Testis (tissue), 3 donors: ENCODE data around the gene ANK2. TPM values are rescaled to one million over a fixed set of nuclear protein-coding genes. Genes with fewer than 3 reads are reported as not detected.

Experiments
- DNase-seq: peaks from one replicate; pipeline ENCODE4 v3.0.0-alpha.2; 2019
- H3K27ac ChIP-seq, 2 donors: fragments of 200-600 bp; sonication (generic); one replicate each; pipeline ENCODE4 v1.5.1; 2019
- H3K27me3 ChIP-seq: fragments of 200-600 bp; sonication (generic); one replicate; pipeline ENCODE4 v1.5.1; 2019
- H3K36me3 ChIP-seq: fragments of 200-600 bp; sonication (generic); one replicate; pipeline ENCODE4 v1.5.1; 2017; ENCODE audit warnings: low read depth; ENCODE audit errors: missing control alignments
- H3K4me1 ChIP-seq: fragments of 200-600 bp; sonication (generic); one replicate; pipeline ENCODE4 v1.5.1; 2019
- H3K4me3 ChIP-seq, 2 donors: fragments of 200-600 bp; sonication (generic); one replicate each; pipeline ENCODE4 v1.5.1; 2017 to 2019
- H3K9me3 ChIP-seq: fragments of 200-600 bp; sonication (generic); one replicate; pipeline ENCODE4 v1.5.1; 2017
- CTCF ChIP-seq, 3 experiments: fragments of 450-650 bp in 2 of 3; fragments of 200-600 bp in 1 of 3; sonication (generic) in 1 of 3; IDR thresholded peaks; one replicate each; pipeline ENCODE4 v1.5.1; 2016 to 2019; ENCODE audit warnings: antibody characterized with exemption in 3 of 3, mild to moderate bottlenecking in 2 of 3, moderate library complexity in 1 of 3
- POLR2A ChIP-seq: fragments of 450-650 bp; IDR thresholded peaks from one replicate; pipeline ENCODE4 v1.6.1; 2017; ENCODE audit warnings: antibody characterized with exemption, mild to moderate bottlenecking, moderate library complexity
- WGBS, 2 donors: methylation state at CpG; one replicate each; pipeline ENCODE4 v1.1.5; 2018; 5-methylcytosine and 5-hydroxymethylcytosine counted together
- intact Hi-C: fragments of 100-400 bp; cut with DNase I; formaldehyde crosslinking; loops from one replicate; pipeline ENCODE4 v1.15.1; 2023; ENCODE audit warnings: low total_unique reads
- polyA plus RNA-seq: library from polyadenylated mRNA; stranded (reverse); fragments of 350-450 nt; fragmentation: Illumina TruSeq; extraction: RNeasy Lipid Tissue Mini Kit (QIAGEN cat#74804); gene quantifications from one replicate; pipeline ENCODE4 v1.2.3, GENCODE V29; 2014; ENCODE audit warnings: low read depth, low replicate concordance; ENCODE audit not compliant: insufficient read depth
- total RNA-seq, 2 donors: library from RNA; depleted of rRNA; stranded (reverse); fragments of >200 nt; gene quantifications; one replicate each; pipeline ENCODE4 v1.2.3, GENCODE V29; 2016

Gene ANK2
- total and polyA plus RNA-seq, 3 donors from 2014 or later: 28.0 to 40.0 (median 28.6) TPM

GRCh38 chr4:113170805-113171468 lies 121.5 kb downstream of the ANK2 start:
- Histone ChIP-seq H3K9me3 (no peaks in the 10 kb centered on the region), H3K4me1 (no peaks in the 10 kb centered on the region), H3K27ac (no peak overlapping the region), H3K4me3 (no peak overlapping the region), H3K36me3 (no peaks in the 10 kb centered on the region), H3K27me3 (no peaks in the 10 kb centered on the region)
- WGBS, 2 donors: 56 to 70% methylated on average over 2 of the region's 2 CpGs
- intact Hi-C loops: no loop called here
- no peak for DNase-seq
- no peak for TF ChIP-seq POLR2A
- no peak for TF ChIP-seq CTCF (IDR thresholded peaks at IDR 0.05)

GRCh38 chr4:113173126-113173792 lies 123.8 kb downstream of the ANK2 start:
- Histone ChIP-seq H3K4me3 (no peak overlapping the region), H3K27ac (no peak overlapping the region), H3K36me3 (no peaks in the 10 kb centered on the region), H3K27me3 (no peaks in the 10 kb centered on the region), H3K4me1 (no peaks in the 10 kb centered on the region), H3K9me3 (no peaks in the 10 kb centered on the region)
- intact Hi-C loops: no loop called here
- WGBS, 2 donors: 52 to 62% methylated on average over 5 of the region's 5 CpGs
- no peak for DNase-seq
- TF ChIP-seq CTCF (IDR thresholded peaks at IDR 0.05) (no peak), POLR2A (no peak)

- Histone ChIP-seq H3K36me3 (no peaks in the 10 kb centered on the region), H3K27me3 (no peaks in the 10 kb centered on the region), H3K4me3 (no peak overlapping the region), H3K9me3 (no peaks in the 10 kb centered on the region), H3K4me1 (no peaks in the 10 kb centered on the region), H3K27ac (no peak overlapping the region)
- no peak for DNase-seq
- intact Hi-C loops: no loop called here
- WGBS, 2 donors: 48 to 57% methylated on average over 3 of the region's 3 CpGs
- TF ChIP-seq POLR2A (no peak), CTCF (IDR thresholded peaks at IDR 0.05) (no peak)
Observed at GRCh38 chr4:113173793-113174264, 124.4 kb downstream of the ANK2 start.

GRCh38 chr4:113179091-113179490 lies 129.6 kb downstream of the ANK2 start:
- 53 to 59% methylated on average over 1 of the region's 1 CpG for WGBS, 2 donors
- Histone ChIP-seq H3K27me3 (no peaks in the 10 kb centered on the region), H3K4me1 (no peaks in the 10 kb centered on the region), H3K4me3 (no peak overlapping the region), H3K9me3 (no peaks in the 10 kb centered on the region), H3K27ac (no peak overlapping the region), H3K36me3 (no peaks in the 10 kb centered on the region)
- TF ChIP-seq POLR2A: no peak
- intact Hi-C loops: no loop called here
- no peak for DNase-seq

- Histone ChIP-seq H3K27ac (no peak overlapping the region), H3K9me3 (no peaks in the 10 kb centered on the region), H3K36me3 (no peaks in the 10 kb centered on the region), H3K4me3 (no peak overlapping the region), H3K4me1 (no peaks in the 10 kb centered on the region), H3K27me3 (no peaks in the 10 kb centered on the region)
- TF ChIP-seq CTCF (IDR thresholded peaks at IDR 0.05) (no peak), POLR2A (no peak)
- WGBS, 2 donors: 72 to 74% methylated on average over 2 of the region's 2 CpGs
- DNase-seq: no peak
- intact Hi-C loops: no loop called here
Observed at GRCh38 chr4:113179996-113180395, 130.5 kb downstream of the ANK2 start.
